Measurements from ENCODE around the gene NOL3.

- TF ChIP-seq TAF1 (IDR thresholded peaks at IDR 0.05; ENCODE audit: borderline replicate concordance, low read depth, low read length) (no peak), POLR2A (IDR thresholded peaks at IDR 0.05; ENCODE audit: low read depth, low read length) (no peak)
These were observed 27.9 kb downstream of the NOL3 start for GRCh38 chr16:67198238-67198734.

All from GM12892 (cell line).